WTC11 (cell line): Measurements from ENCODE around the gene ALX4. TPM values are rescaled to one million over a fixed set of nuclear protein-coding genes. Genes with fewer than 3 reads are reported as not detected.

Experiments
- ATAC-seq: fragments of 200-7000 bp; cut with Tn5 transposase; 2 replicates; pipeline ENCODE4 v1.10.0; 2021; ENCODE audit warnings: mild to moderate bottlenecking, moderate library complexity
- CTCF ChIA-PET: fragments of 300-600 bp; sonication (Branson Sonifier 250); formaldehyde crosslinking; loops from one replicate; lab custom pipeline; 2021; ENCODE audit warnings: antibody characterized with exemption; lab: Charles Lee
- POLR2A ChIA-PET: fragments of 350-600 bp; sonication (Branson Sonifier 250); formaldehyde crosslinking; loops from one replicate; lab custom pipeline; 2021; ENCODE audit warnings: antibody characterized with exemption; lab: Charles Lee
- DNase-seq: peaks from one replicate; pipeline ENCODE4 v3.0.0; 2021; ENCODE audit warnings: low spot score
- H3K27ac Mint-ChIP-seq: 2 replicates; pipeline ENCODE4 v1.8.0; 2021; ENCODE audit warnings: mixed read lengths
- H3K27me3 Mint-ChIP-seq: 2 replicates; pipeline ENCODE4 v1.8.0; 2021; ENCODE audit warnings: low read depth, mild to moderate bottlenecking, moderate library complexity, mixed read lengths
- H3K36me3 Mint-ChIP-seq: 2 replicates; pipeline ENCODE4 v1.8.0; 2021; ENCODE audit warnings: mixed read lengths
- H3K4me1 Mint-ChIP-seq: 2 replicates; pipeline ENCODE4 v1.8.0; 2022; ENCODE audit warnings: mixed read lengths
- H3K4me3 Mint-ChIP-seq: 2 replicates; pipeline ENCODE4 v1.8.0; 2021; ENCODE audit warnings: mild to moderate bottlenecking, moderate library complexity, mixed read lengths
- H3K9me3 Mint-ChIP-seq: 2 replicates; pipeline ENCODE4 v1.8.0; 2021; ENCODE audit warnings: mixed read lengths
- ATF1 ChIP-seq: sonication (generic); formaldehyde crosslinking; IDR thresholded peaks from 2 replicates; pipeline ENCODE4 v1.8.1; 2023; ENCODE audit warnings: mild to moderate bottlenecking, moderate library complexity, missing genetic modification reagents
- ETV6 ChIP-seq: sonication (generic); formaldehyde crosslinking; IDR thresholded peaks from 2 replicates; pipeline ENCODE4 v1.8.1; 2022; ENCODE audit warnings: mild to moderate bottlenecking, missing genetic modification reagents
- MYBL2 ChIP-seq: sonication (generic); formaldehyde crosslinking; IDR thresholded peaks from 2 replicates; pipeline ENCODE4 v1.8.1; 2023; ENCODE audit warnings: mild to moderate bottlenecking, moderate library complexity, missing genetic modification reagents
- PRRX2 ChIP-seq: fragments of 250-450 bp; sonication (Bioruptor Pico); IDR thresholded peaks from 2 replicates; pipeline ENCODE4 v1.8.0; 2021; ENCODE audit warnings: mild to moderate bottlenecking
- RELA ChIP-seq: sonication (generic); formaldehyde crosslinking; IDR thresholded peaks from 2 replicates; pipeline ENCODE4 v1.8.1; 2022; ENCODE audit warnings: missing genetic modification reagents, mild to moderate bottlenecking, borderline replicate concordance
- SMAD4 ChIP-seq: sonication (generic); formaldehyde crosslinking; IDR thresholded peaks from 2 replicates; pipeline ENCODE4 v1.8.0; 2022; ENCODE audit warnings: mild to moderate bottlenecking, missing genetic modification reagents
- ZNF232 ChIP-seq: sonication (generic); formaldehyde crosslinking; IDR thresholded peaks from 2 replicates; pipeline ENCODE4 v1.8.0; 2022; ENCODE audit warnings: mild to moderate bottlenecking, missing genetic modification reagents
- ZNF317 ChIP-seq: sonication (generic); formaldehyde crosslinking; IDR thresholded peaks from 2 replicates; pipeline ENCODE4 v1.8.1; 2023; ENCODE audit warnings: low read depth, mild to moderate bottlenecking, moderate library complexity, missing genetic modification reagents, borderline replicate concordance
- ZNF416 ChIP-seq: fragments of 250-450 bp; sonication (Bioruptor Pico); IDR thresholded peaks from 2 replicates; pipeline ENCODE4 v1.9.0; 2021; ENCODE audit warnings: mild to moderate bottlenecking, inconsistent platforms
- total RNA-seq: library from RNA; stranded (reverse); gene quantifications from 3 replicates; pipeline ENCODE4 v1.2.3, GENCODE V29; 2021
- TF ChIP-seq, protein P1 (sequence below): sonication (generic); formaldehyde crosslinking; IDR thresholded peaks from 2 replicates; pipeline ENCODE4 v1.8.1; 2023; ENCODE audit warnings: mild to moderate bottlenecking, missing genetic modification reagents
- TF ChIP-seq, protein P2 (sequence below): sonication (generic); formaldehyde crosslinking; IDR thresholded peaks from 2 replicates; pipeline ENCODE4 v1.8.0; 2022; ENCODE audit warnings: mild to moderate bottlenecking, missing genetic modification reagents
- TF ChIP-seq, protein P3 (sequence below): fragments of 250-450 bp; sonication (Bioruptor Pico); IDR thresholded peaks from 2 replicates; pipeline ENCODE4 v1.9.0; 2021; ENCODE audit warnings: mild to moderate bottlenecking
- TF ChIP-seq, protein P4 (sequence below): fragments of 250-450 bp; sonication (Bioruptor Pico); IDR thresholded peaks from 2 replicates; pipeline ENCODE4 v1.9.0; 2021; ENCODE audit warnings: moderate library complexity, mild to moderate bottlenecking, inconsistent platforms, borderline replicate concordance
- TF ChIP-seq, protein P5 (sequence below): sonication (generic); formaldehyde crosslinking; IDR thresholded peaks from 2 replicates; pipeline ENCODE4 v1.8.0; 2022; ENCODE audit warnings: mild to moderate bottlenecking, missing genetic modification reagents
- TF ChIP-seq, protein P6 (sequence below): sonication (generic); formaldehyde crosslinking; IDR thresholded peaks from 2 replicates; pipeline ENCODE4 v1.8.1; 2022; ENCODE audit warnings: mild to moderate bottlenecking, missing genetic modification reagents, moderate library complexity, borderline replicate concordance
- TF ChIP-seq, protein P7 (sequence below): sonication (generic); formaldehyde crosslinking; IDR thresholded peaks from 2 replicates; pipeline ENCODE4 v1.8.0; 2022; ENCODE audit warnings: missing genetic modification reagents
- TF ChIP-seq, protein P8 (sequence below): sonication (generic); formaldehyde crosslinking; IDR thresholded peaks from 2 replicates; pipeline ENCODE4 v1.8.0; 2023; ENCODE audit warnings: missing genetic modification reagents, mild to moderate bottlenecking, borderline replicate concordance
- TF ChIP-seq, protein P9 (sequence below): sonication (generic); formaldehyde crosslinking; IDR thresholded peaks from 2 replicates; pipeline ENCODE4 v1.8.1; 2023; ENCODE audit warnings: mild to moderate bottlenecking, missing genetic modification reagents

The ALX4 gene
- total RNA-seq, 1 experiment from 2014 or later = not detected

DNA sequence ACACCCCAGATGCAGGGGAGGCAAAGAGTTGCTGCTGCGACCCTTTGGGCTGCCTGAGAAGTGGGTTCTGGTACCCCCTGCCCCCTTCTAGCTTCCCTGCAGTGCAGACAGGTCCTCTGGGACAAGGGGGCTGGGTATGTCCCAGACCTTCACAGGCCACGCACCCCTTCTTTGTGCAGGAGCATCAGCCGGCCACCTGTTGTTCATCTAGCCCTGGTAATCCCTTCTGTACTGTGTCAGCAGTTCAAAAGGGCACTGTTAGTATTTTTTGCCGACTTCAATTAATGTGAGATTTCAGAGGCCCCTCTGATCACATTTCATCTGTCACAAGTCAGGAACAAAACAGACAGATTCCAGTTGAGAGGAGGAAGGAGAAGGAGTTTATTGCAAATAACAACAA is 49.9 kb downstream of the ALX4 start:
- Mint-ChIP-seq H3K27ac (no peak overlapping the region), H3K4me3 (no peak overlapping the region), H3K9me3 (no peaks in the 10 kb centered on the region), H3K4me1 (no peaks in the 10 kb centered on the region), H3K36me3 (no peaks in the 10 kb centered on the region), H3K27me3 (peaks cover 2% of the 10 kb centered on the region; the same call in 1 of the 2 replicates)
- ATAC-seq (no peak), DNase-seq (no peak)
- POLR2A ChIA-PET = no interaction called here
- TF ChIP-seq ETV6 (CRISPR knock-in tag) = no peak
- no peak for TF ChIP-seq SMAD4
- TF ChIP-seq, protein P1, sequence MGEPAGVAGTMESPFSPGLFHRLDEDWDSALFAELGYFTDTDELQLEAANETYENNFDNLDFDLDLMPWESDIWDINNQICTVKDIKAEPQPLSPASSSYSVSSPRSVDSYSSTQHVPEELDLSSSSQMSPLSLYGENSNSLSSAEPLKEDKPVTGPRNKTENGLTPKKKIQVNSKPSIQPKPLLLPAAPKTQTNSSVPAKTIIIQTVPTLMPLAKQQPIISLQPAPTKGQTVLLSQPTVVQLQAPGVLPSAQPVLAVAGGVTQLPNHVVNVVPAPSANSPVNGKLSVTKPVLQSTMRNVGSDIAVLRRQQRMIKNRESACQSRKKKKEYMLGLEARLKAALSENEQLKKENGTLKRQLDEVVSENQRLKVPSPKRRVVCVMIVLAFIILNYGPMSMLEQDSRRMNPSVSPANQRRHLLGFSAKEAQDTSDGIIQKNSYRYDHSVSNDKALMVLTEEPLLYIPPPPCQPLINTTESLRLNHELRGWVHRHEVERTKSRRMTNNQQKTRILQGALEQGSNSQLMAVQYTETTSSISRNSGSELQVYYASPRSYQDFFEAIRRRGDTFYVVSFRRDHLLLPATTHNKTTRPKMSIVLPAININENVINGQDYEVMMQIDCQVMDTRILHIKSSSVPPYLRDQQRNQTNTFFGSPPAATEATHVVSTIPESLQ (CRISPR knock-in tag) = no peak
- no peak for TF ChIP-seq PRRX2 (CRISPR knock-in tag)
- TF ChIP-seq, protein P2, sequence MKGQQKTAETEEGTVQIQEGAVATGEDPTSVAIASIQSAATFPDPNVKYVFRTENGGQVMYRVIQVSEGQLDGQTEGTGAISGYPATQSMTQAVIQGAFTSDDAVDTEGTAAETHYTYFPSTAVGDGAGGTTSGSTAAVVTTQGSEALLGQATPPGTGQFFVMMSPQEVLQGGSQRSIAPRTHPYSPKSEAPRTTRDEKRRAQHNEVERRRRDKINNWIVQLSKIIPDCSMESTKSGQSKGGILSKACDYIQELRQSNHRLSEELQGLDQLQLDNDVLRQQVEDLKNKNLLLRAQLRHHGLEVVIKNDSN (CRISPR knock-in tag) = no peak
- TF ChIP-seq, protein P3, sequence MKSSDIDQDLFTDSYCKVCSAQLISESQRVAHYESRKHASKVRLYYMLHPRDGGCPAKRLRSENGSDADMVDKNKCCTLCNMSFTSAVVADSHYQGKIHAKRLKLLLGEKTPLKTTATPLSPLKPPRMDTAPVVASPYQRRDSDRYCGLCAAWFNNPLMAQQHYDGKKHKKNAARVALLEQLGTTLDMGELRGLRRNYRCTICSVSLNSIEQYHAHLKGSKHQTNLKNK (CRISPR knock-in tag) = no peak
- no peak for TF ChIP-seq ZNF317 (CRISPR knock-in tag)
- TF ChIP-seq ATF1 (CRISPR knock-in tag) = no peak
- no peak for TF ChIP-seq ZNF232 (CRISPR knock-in tag)
- TF ChIP-seq RELA (CRISPR knock-in tag) = no peak
- no peak for TF ChIP-seq ZNF416
- TF ChIP-seq, protein P4, sequence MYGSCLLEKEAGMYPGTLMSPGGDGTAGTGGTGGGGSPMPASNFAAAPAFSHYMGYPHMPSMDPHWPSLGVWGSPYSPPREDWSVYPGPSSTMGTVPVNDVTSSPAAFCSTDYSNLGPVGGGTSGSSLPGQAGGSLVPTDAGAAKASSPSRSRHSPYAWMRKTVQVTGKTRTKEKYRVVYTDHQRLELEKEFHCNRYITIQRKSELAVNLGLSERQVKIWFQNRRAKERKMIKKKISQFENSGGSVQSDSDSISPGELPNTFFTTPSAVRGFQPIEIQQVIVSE (CRISPR knock-in tag) = no peak
- TF ChIP-seq, protein P5, sequence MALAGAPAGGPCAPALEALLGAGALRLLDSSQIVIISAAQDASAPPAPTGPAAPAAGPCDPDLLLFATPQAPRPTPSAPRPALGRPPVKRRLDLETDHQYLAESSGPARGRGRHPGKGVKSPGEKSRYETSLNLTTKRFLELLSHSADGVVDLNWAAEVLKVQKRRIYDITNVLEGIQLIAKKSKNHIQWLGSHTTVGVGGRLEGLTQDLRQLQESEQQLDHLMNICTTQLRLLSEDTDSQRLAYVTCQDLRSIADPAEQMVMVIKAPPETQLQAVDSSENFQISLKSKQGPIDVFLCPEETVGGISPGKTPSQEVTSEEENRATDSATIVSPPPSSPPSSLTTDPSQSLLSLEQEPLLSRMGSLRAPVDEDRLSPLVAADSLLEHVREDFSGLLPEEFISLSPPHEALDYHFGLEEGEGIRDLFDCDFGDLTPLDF (CRISPR knock-in tag) = no peak
- TF ChIP-seq, protein P6, sequence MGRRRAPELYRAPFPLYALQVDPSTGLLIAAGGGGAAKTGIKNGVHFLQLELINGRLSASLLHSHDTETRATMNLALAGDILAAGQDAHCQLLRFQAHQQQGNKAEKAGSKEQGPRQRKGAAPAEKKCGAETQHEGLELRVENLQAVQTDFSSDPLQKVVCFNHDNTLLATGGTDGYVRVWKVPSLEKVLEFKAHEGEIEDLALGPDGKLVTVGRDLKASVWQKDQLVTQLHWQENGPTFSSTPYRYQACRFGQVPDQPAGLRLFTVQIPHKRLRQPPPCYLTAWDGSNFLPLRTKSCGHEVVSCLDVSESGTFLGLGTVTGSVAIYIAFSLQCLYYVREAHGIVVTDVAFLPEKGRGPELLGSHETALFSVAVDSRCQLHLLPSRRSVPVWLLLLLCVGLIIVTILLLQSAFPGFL = no peak
- TF ChIP-seq, protein P7, sequence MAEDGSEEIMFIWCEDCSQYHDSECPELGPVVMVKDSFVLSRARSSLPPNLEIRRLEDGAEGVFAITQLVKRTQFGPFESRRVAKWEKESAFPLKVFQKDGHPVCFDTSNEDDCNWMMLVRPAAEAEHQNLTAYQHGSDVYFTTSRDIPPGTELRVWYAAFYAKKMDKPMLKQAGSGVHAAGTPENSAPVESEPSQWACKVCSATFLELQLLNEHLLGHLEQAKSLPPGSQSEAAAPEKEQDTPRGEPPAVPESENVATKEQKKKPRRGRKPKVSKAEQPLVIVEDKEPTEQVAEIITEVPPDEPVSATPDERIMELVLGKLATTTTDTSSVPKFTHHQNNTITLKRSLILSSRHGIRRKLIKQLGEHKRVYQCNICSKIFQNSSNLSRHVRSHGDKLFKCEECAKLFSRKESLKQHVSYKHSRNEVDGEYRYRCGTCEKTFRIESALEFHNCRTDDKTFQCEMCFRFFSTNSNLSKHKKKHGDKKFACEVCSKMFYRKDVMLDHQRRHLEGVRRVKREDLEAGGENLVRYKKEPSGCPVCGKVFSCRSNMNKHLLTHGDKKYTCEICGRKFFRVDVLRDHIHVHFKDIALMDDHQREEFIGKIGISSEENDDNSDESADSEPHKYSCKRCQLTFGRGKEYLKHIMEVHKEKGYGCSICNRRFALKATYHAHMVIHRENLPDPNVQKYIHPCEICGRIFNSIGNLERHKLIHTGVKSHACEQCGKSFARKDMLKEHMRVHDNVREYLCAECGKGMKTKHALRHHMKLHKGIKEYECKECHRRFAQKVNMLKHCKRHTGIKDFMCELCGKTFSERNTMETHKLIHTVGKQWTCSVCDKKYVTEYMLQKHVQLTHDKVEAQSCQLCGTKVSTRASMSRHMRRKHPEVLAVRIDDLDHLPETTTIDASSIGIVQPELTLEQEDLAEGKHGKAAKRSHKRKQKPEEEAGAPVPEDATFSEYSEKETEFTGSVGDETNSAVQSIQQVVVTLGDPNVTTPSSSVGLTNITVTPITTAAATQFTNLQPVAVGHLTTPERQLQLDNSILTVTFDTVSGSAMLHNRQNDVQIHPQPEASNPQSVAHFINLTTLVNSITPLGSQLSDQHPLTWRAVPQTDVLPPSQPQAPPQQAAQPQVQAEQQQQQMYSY = no peak
- TF ChIP-seq MYBL2 (CRISPR knock-in tag) = no peak
- TF ChIP-seq, protein P8, sequence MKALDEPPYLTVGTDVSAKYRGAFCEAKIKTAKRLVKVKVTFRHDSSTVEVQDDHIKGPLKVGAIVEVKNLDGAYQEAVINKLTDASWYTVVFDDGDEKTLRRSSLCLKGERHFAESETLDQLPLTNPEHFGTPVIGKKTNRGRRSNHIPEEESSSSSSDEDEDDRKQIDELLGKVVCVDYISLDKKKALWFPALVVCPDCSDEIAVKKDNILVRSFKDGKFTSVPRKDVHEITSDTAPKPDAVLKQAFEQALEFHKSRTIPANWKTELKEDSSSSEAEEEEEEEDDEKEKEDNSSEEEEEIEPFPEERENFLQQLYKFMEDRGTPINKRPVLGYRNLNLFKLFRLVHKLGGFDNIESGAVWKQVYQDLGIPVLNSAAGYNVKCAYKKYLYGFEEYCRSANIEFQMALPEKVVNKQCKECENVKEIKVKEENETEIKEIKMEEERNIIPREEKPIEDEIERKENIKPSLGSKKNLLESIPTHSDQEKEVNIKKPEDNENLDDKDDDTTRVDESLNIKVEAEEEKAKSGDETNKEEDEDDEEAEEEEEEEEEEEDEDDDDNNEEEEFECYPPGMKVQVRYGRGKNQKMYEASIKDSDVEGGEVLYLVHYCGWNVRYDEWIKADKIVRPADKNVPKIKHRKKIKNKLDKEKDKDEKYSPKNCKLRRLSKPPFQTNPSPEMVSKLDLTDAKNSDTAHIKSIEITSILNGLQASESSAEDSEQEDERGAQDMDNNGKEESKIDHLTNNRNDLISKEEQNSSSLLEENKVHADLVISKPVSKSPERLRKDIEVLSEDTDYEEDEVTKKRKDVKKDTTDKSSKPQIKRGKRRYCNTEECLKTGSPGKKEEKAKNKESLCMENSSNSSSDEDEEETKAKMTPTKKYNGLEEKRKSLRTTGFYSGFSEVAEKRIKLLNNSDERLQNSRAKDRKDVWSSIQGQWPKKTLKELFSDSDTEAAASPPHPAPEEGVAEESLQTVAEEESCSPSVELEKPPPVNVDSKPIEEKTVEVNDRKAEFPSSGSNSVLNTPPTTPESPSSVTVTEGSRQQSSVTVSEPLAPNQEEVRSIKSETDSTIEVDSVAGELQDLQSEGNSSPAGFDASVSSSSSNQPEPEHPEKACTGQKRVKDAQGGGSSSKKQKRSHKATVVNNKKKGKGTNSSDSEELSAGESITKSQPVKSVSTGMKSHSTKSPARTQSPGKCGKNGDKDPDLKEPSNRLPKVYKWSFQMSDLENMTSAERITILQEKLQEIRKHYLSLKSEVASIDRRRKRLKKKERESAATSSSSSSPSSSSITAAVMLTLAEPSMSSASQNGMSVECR (CRISPR knock-in tag) = no peak
- TF ChIP-seq, protein P9, sequence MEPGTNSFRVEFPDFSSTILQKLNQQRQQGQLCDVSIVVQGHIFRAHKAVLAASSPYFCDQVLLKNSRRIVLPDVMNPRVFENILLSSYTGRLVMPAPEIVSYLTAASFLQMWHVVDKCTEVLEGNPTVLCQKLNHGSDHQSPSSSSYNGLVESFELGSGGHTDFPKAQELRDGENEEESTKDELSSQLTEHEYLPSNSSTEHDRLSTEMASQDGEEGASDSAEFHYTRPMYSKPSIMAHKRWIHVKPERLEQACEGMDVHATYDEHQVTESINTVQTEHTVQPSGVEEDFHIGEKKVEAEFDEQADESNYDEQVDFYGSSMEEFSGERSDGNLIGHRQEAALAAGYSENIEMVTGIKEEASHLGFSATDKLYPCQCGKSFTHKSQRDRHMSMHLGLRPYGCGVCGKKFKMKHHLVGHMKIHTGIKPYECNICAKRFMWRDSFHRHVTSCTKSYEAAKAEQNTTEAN (CRISPR knock-in tag) = no peak
- CTCF ChIA-PET = interaction anchor here (0.7 kb wide), 1 partner anchor 127 kb away, joined by 3 read pairs; no protein-coding TSS in a partner anchor
